IMR-90 (cell line): ENCODE results near the gene STAG2. TPM values are rescaled to one million over a fixed set of nuclear protein-coding genes. Genes with fewer than 3 reads are reported as not detected.
A peak's percentile ranks its signal among the peaks of the same experiment; 100 is the strongest.

ENCODE experiments used
- ATAC-seq: fragments of 200-7000 bp; cut with Tn5 transposase; 2 replicates; pipeline ENCODE4 v1.9.1; 2020; ENCODE audit warnings: low read depth, mild to moderate bottlenecking, moderate library complexity
- BruUV-seq: library from RNA; stranded (reverse); fragments of 400-500 nt; replicated peaks from 2 replicates; lab custom pipeline; 2021; lab: Mats Ljungman, UMichigan
- CTCF ChIA-PET: fragments of 300-600 bp; formaldehyde crosslinking; extraction: SDS; loops from one replicate; lab custom pipeline; 2021; ENCODE audit warnings: antibody characterized with exemption; lab: Yijun Ruan, JAX
- POLR2A ChIA-PET: fragments of 300-600 bp; sonication (Branson Sonifier 250); formaldehyde crosslinking; loops from one replicate; lab custom pipeline; 2022; ENCODE audit warnings: antibody characterized with exemption; ENCODE audit not compliant: unreplicated experiment; lab: Charles Lee
- DNase-seq: peaks from one replicate; pipeline ENCODE4 v3.0.0; 2013
- H2AFZ ChIP-seq: replicated peaks from 2 replicates; pipeline ENCODE3; 2013; ENCODE audit warnings: low read length, mild to moderate bottlenecking; ENCODE audit not compliant: poor library complexity
- H2AK5ac ChIP-seq: 2 replicates; pipeline ENCODE4 v1.6.1; 2013; ENCODE audit warnings: low read depth, low read length, inconsistent platforms
- H2AK9ac ChIP-seq: replicated peaks from 2 replicates; pipeline ENCODE3; 2013; ENCODE audit warnings: mild to moderate bottlenecking, low read depth, low read length, moderate library complexity; ENCODE audit not compliant: poor library complexity
- H2BK120ac ChIP-seq: 2 replicates; pipeline ENCODE4 v1.6.1; 2013; ENCODE audit warnings: low read depth, low read length, inconsistent platforms
- H2BK15ac ChIP-seq: 3 replicates; pipeline ENCODE4 v1.6.1; 2013; ENCODE audit warnings: low read depth, low read length, inconsistent platforms
- H2BK20ac ChIP-seq: 2 replicates; pipeline ENCODE4 v1.6.1; 2013; ENCODE audit warnings: low read depth, mild to moderate bottlenecking, inconsistent platforms, low read length, moderate library complexity
- H2BK5ac ChIP-seq: 2 replicates; pipeline ENCODE4 v1.6.1; 2013; ENCODE audit warnings: mild to moderate bottlenecking, low read depth, low read length, inconsistent platforms; ENCODE audit not compliant: poor library complexity, severe bottlenecking
- H3K14ac ChIP-seq: replicated peaks from 2 replicates; pipeline ENCODE4 v1.6.1; 2013; ENCODE audit warnings: low read depth, low read length, inconsistent platforms
- H3K18ac ChIP-seq: 2 replicates; pipeline ENCODE4 v1.6.1; 2013; ENCODE audit warnings: low read depth, low read length, control low read depth
- H3K23ac ChIP-seq: 2 replicates; pipeline ENCODE4 v1.6.1; 2013; ENCODE audit warnings: low read depth, low read length, inconsistent platforms
- H3K27ac ChIP-seq: 2 replicates; pipeline ENCODE4 v1.5.1; 2013; ENCODE audit warnings: mild to moderate bottlenecking, control low read depth, low read length; ENCODE audit not compliant: insufficient read depth
- H3K27me3 ChIP-seq: 2 replicates; pipeline ENCODE4 v1.6.1; 2013; ENCODE audit warnings: low read length; ENCODE audit not compliant: control insufficient read depth, insufficient read depth
- H3K36me3 ChIP-seq: 2 replicates; pipeline ENCODE4 v1.6.1; 2013; ENCODE audit warnings: low read length, mixed read lengths; ENCODE audit not compliant: control insufficient read depth, insufficient read depth
- H3K4ac ChIP-seq: 2 replicates; pipeline ENCODE4 v1.6.1; 2013; ENCODE audit warnings: low read depth, low read length, inconsistent platforms
- H3K4me1 ChIP-seq: 2 replicates; pipeline ENCODE4 v1.6.1; 2013; ENCODE audit warnings: low read length, mixed read lengths; ENCODE audit not compliant: control insufficient read depth, insufficient read depth
- H3K4me2 ChIP-seq: 2 replicates; pipeline ENCODE4 v1.6.1; 2013; ENCODE audit warnings: low read depth, mild to moderate bottlenecking, control low read depth, low read length, moderate library complexity
- H3K4me3 ChIP-seq: 2 replicates; pipeline ENCODE4 v1.5.1; 2013; ENCODE audit warnings: low read depth, mild to moderate bottlenecking, control low read depth, low read length, moderate library complexity; ENCODE audit not compliant: insufficient read depth
- H3K56ac ChIP-seq: 2 replicates; pipeline ENCODE4 v1.6.1; 2013; ENCODE audit warnings: low read length, inconsistent platforms; ENCODE audit not compliant: insufficient read depth; ENCODE audit errors: extremely low read depth
- H3K79me1 ChIP-seq, 2 experiments: 2 replicates each; pipeline ENCODE4 v1.6.1; 2013; ENCODE audit warnings: low read length in 2 of 2, inconsistent platforms in 1 of 2, low read depth in 1 of 2
- H3K9ac ChIP-seq: 2 replicates; pipeline ENCODE4 v1.6.1; 2013; ENCODE audit warnings: low read depth, low read length, control low read depth
- H3K9me1 ChIP-seq: 2 replicates; pipeline ENCODE4 v1.6.1; 2013; ENCODE audit warnings: low read length, inconsistent platforms; ENCODE audit not compliant: insufficient read depth
- H3K9me3 ChIP-seq: 2 replicates; pipeline ENCODE4 v1.6.1; 2013; ENCODE audit warnings: low read length; ENCODE audit not compliant: control insufficient read depth, insufficient read depth
- H4K20me1 ChIP-seq: 2 replicates; pipeline ENCODE4 v1.6.1; 2013; ENCODE audit warnings: low read length, inconsistent platforms; ENCODE audit not compliant: insufficient read depth
- H4K5ac ChIP-seq: 2 replicates; pipeline ENCODE4 v1.6.1; 2013; ENCODE audit warnings: mild to moderate bottlenecking, low read depth, low read length, control low read depth
- H4K8ac ChIP-seq, 2 experiments: 2 replicates each; pipeline ENCODE4 v1.6.1; 2013; ENCODE audit warnings: low read depth in 2 of 2, low read length in 2 of 2, control low read depth in 1 of 2, inconsistent platforms in 1 of 2
- H4K91ac ChIP-seq: 2 replicates; pipeline ENCODE4 v1.6.1; 2013; ENCODE audit warnings: low read depth, low read length, inconsistent platforms; ENCODE audit not compliant: insufficient read depth
- BHLHE40 ChIP-seq: fragments of 150-350 bp; IDR thresholded peaks from 2 replicates; pipeline ENCODE4 v1.6.1; 2016; ENCODE audit warnings: mild to moderate bottlenecking, low read depth, low read length
- CHD1 ChIP-seq: IDR thresholded peaks from 2 replicates; pipeline ENCODE4 v1.6.1; 2012; ENCODE audit warnings: low read depth, low read length, improper control_type of control experiment
- ELK1 ChIP-seq: fragments of 150-350 bp; IDR thresholded peaks from 2 replicates; pipeline ENCODE4 v1.6.1; 2016; ENCODE audit warnings: low read depth, mild to moderate bottlenecking, low read length, moderate library complexity, borderline replicate concordance
- FOS ChIP-seq: fragments of 150-350 bp; IDR thresholded peaks from 2 replicates; pipeline ENCODE4 v1.6.1; 2016; ENCODE audit warnings: low read depth, low read length
- MAZ ChIP-seq: IDR thresholded peaks from 2 replicates; pipeline ENCODE4 v1.6.1; 2012; ENCODE audit warnings: low read depth, mild to moderate bottlenecking, low read length, improper control_type of control experiment, moderate library complexity, borderline replicate concordance
- NFE2L2 ChIP-seq: fragments of 150-350 bp; IDR thresholded peaks from 2 replicates; pipeline ENCODE4 v1.6.1; 2016; ENCODE audit warnings: low read depth, mild to moderate bottlenecking, low read length
- SMC3 ChIP-seq: fragments of 150-350 bp; IDR thresholded peaks from 2 replicates; pipeline ENCODE4 v1.6.1; 2016; ENCODE audit warnings: low read depth, mild to moderate bottlenecking, antibody characterized with exemption, low read length, moderate library complexity
- WGBS, 2 experiments: methylation state at CpG; one replicate each; pipeline versions ENCODE4 v1.1.5 to v1.1.7; 2013; ENCODE audit warnings: missing lambda C conversion rate in 2 of 2; ENCODE audit not compliant: insufficient read length in 1 of 2; ENCODE audit errors: extremely low coverage in 2 of 2; 5-methylcytosine and 5-hydroxymethylcytosine counted together
- dilution Hi-C: fragments of 300-500 bp; cut with HindIII; formaldehyde crosslinking; loops from one replicate; pipeline ENCODE4 v1.14.3; 2018; ENCODE audit warnings: low sequenced_read_pairs; ENCODE audit not compliant: unreplicated experiment
- in situ Hi-C: fragments of 300-500 bp; cut with MboI; formaldehyde crosslinking; loops from 3 replicates; pipeline ENCODE4 v1.14.3; 2019; ENCODE audit warnings: low sequenced_read_pairs, inconsistent platforms, mixed read lengths
- intact Hi-C: fragments of 100-400 bp; cut with micrococcal nuclease; formaldehyde crosslinking; loops from 2 replicates; pipeline ENCODE4 v1.10.0; 2022
- polyA plus RNA-seq, 3 experiments: library from polyadenylated mRNA; depleted of rRNA; stranded (reverse); fragments of >200 nt; gene quantifications; 2 replicates each; pipeline ENCODE4 v1.2.3, GENCODE V29; 2012; ENCODE audit warnings: low replicate concordance in 1 of 3
- total RNA-seq: library from RNA; depleted of rRNA; stranded (reverse); fragments of >200 nt; gene quantifications from 2 replicates; pipeline ENCODE4 v1.2.3, GENCODE V29; 2012
- TF ChIP-seq, protein P1 (sequence below): fragments of 150-350 bp; IDR thresholded peaks from 2 replicates; pipeline ENCODE4 v1.6.1; 2017; ENCODE audit warnings: mild to moderate bottlenecking, antibody characterized with exemption, low read length, low read depth

The STAG2 gene
- total and polyA plus RNA-seq, 2 of the 4 experiments (the other 2 are of a cell fraction), result 19.6 to 71.2 TPM

GRCh38 chrX:123959281-123960063 lies 2.0 kb upstream of the STAG2 start:
- intact Hi-C loops (loop anchor here (1.0 to 10.0 kb wide), 5 partner anchors 59 to 253 kb away; no protein-coding TSS in a partner anchor), dilution Hi-C loops (no loop called here), in situ Hi-C loops (no loop called here)
- Histone ChIP-seq H3K56ac (peak overlapping the region; percentile 66), H3K79me1 (no peaks in the 10 kb centered on the region; a peak in 1 of 4 replicates), H3K9ac (peak overlapping the region; percentile 78), H3K36me3 (no peaks in the 10 kb centered on the region), H3K9me1 (no peaks in the 10 kb centered on the region), H3K27me3 (no peaks in the 10 kb centered on the region), H4K5ac (peak overlapping the region; percentile 67), H3K18ac (peak overlapping the region; percentile 50), H4K8ac (peak overlapping the region; percentile 23 to 26), H2AFZ (peak overlapping the region; percentile 86), H2BK15ac (no peak overlapping the region; the same call in 2 of the 3 replicates), H2AK5ac (peak overlapping the region; percentile 37; the same call in 1 of the 2 replicates), H2BK5ac (peak overlapping the region; percentile 46), H3K4me3 (peak overlapping the region; percentile 57), H3K23ac (peak overlapping the region; percentile 90), H3K4ac (peak overlapping the region; percentile 95), H4K20me1 (peaks cover 3% of the 10 kb centered on the region; the same call in 1 of the 2 replicates), H2AK9ac (peak overlapping the region; percentile 79), H4K91ac (peak overlapping the region; percentile 71), H3K4me2 (peak overlapping the region; percentile 95), H3K27ac (peak overlapping the region; percentile 82), H3K9me3 (no peaks in the 10 kb centered on the region), H2BK20ac (peak overlapping the region; percentile 41; the same call in 1 of the 2 replicates), H2BK120ac (peak overlapping the region; percentile 4; the same call in 1 of the 2 replicates), H3K4me1 (no peaks in the 10 kb centered on the region), H3K14ac (peak overlapping the region; percentile 43)
- no TSS peak for BruUV-seq
- ChIA-PET CTCF (interaction anchor here (0.8 kb wide), 1 partner anchor 127 kb away, joined by 3 read pairs; no protein-coding TSS in a partner anchor), POLR2A (interaction anchor here (0.5 to 0.6 kb wide), 2 partner anchors 430 to 764 kb away, joined by 3 to 7 read pairs; no protein-coding TSS in a partner anchor)
- ATAC-seq, result no peak
- no peak for DNase-seq
- WGBS, 2 experiments, result 34% methylated on average over 2 of the region's 35 CpGs; no CpG with 5 or more reads in 1 of the 2 experiments
- TF ChIP-seq NFE2L2, result no peak
- TF ChIP-seq SMC3, result no peak
- no peak for TF ChIP-seq CHD1
- TF ChIP-seq BHLHE40, result no peak
- TF ChIP-seq, protein P1, sequence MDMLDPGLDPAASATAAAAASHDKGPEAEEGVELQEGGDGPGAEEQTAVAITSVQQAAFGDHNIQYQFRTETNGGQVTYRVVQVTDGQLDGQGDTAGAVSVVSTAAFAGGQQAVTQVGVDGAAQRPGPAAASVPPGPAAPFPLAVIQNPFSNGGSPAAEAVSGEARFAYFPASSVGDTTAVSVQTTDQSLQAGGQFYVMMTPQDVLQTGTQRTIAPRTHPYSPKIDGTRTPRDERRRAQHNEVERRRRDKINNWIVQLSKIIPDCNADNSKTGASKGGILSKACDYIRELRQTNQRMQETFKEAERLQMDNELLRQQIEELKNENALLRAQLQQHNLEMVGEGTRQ, result no peak
- no peak for TF ChIP-seq MAZ
- TF ChIP-seq ELK1, result no peak
- TF ChIP-seq FOS, result no peak
